ENCODE results near the gene GUCY1A1. TPM values are rescaled to one million over a fixed set of nuclear protein-coding genes. Genes with fewer than 3 reads are reported as not detected.

GUCY1A1 gene
- total RNA-seq, 1 donor, result 0.09 TPM

GRCh38 chr4:155758481-155759371 lies 92.1 kb downstream of the GUCY1A1 start, which contains the start of gene GUCY1B1:
Gene GUCY1B1, plus strand, starts transcription at chr4:155759021. Its CDS starts 120 bp downstream, at chr4:155759141.
- TF ChIP-seq CTCF (IDR thresholded peaks at IDR 0.05; ENCODE audit: insufficient read depth, low read length), result peak; percentile 48
- DNase-seq (ENCODE audit: low read depth), result peak; percentile 87
- H3K4me3 ChIP-seq (ENCODE audit: low read depth, low read length), result peak within 1 kb of the TSS; percentile 65

- DNase-seq (ENCODE audit: low read depth), result no peak
- peak overlapping the region; percentile 65 for H3K4me3 ChIP-seq (ENCODE audit: low read depth, low read length)
- TF ChIP-seq CTCF (IDR thresholded peaks at IDR 0.05; ENCODE audit: insufficient read depth, low read length), result no peak
These were observed 93.0 kb downstream of the GUCY1A1 start for GRCh38 chr4:155759372-155760252.

GRCh38 chr4:155761047-155761446 lies 94.4 kb downstream of the GUCY1A1 start:
- H3K4me3 ChIP-seq (ENCODE audit: low read depth, low read length), result no peak overlapping the region
- TF ChIP-seq CTCF (IDR thresholded peaks at IDR 0.05; ENCODE audit: insufficient read depth, low read length), result no peak

GRCh38 chr4:155761916-155762315 lies 95.3 kb downstream of the GUCY1A1 start:
- no peak for DNase-seq (ENCODE audit: low read depth)
- TF ChIP-seq CTCF (IDR thresholded peaks at IDR 0.05; ENCODE audit: insufficient read depth, low read length), result no peak
- H3K4me3 ChIP-seq (ENCODE audit: low read depth, low read length), result no peak overlapping the region

More at GRCh38 chr4:155761047-155761446, 94.4 kb downstream of the GUCY1A1 start:
- no peak for DNase-seq (ENCODE audit: low read depth)

GRCh38 chr4:155762334-155762733 lies 95.7 kb downstream of the GUCY1A1 start:
- DNase-seq (ENCODE audit: low read depth), result no peak
- no peak for TF ChIP-seq CTCF (IDR thresholded peaks at IDR 0.05; ENCODE audit: insufficient read depth, low read length)
- H3K4me3 ChIP-seq (ENCODE audit: low read depth, low read length), result no peak overlapping the region

GRCh38 chr4:155763551-155763950 lies 96.9 kb downstream of the GUCY1A1 start:
- H3K4me3 ChIP-seq (ENCODE audit: low read depth, low read length), result no peak overlapping the region
- DNase-seq (ENCODE audit: low read depth), result no peak
- TF ChIP-seq CTCF (IDR thresholded peaks at IDR 0.05; ENCODE audit: insufficient read depth, low read length), result no peak
